GM21529 (cell line): ENCODE measurements around the gene ZSCAN16.

Experiments
- ATAC-seq: cut with Tn5 transposase; IDR thresholded peaks from one replicate; pipeline ENCODE4 v1.9.1; 2021; ENCODE audit not compliant: unreplicated experiment

ZSCAN16 gene

DNA sequence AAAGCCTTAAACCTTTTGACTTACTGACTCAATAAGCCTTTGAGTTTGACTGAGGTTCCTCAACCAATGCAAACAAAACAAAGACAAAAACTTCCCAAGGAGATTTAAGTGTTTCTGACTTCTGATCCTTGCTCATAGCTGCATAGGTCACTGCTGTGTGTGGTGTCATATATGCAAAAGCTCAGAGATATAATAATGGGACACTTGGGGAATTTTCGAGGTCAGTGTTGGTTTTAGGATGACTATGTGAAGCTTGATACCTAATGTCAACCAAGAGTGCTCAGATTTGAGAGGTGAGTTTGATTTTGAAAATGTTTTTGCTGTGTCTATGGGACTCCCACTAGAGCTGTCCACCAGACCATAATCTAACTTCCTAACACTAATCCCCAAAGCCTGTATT, 43.5 kb downstream of the ZSCAN16 start:
- no peak for ATAC-seq

DNA sequence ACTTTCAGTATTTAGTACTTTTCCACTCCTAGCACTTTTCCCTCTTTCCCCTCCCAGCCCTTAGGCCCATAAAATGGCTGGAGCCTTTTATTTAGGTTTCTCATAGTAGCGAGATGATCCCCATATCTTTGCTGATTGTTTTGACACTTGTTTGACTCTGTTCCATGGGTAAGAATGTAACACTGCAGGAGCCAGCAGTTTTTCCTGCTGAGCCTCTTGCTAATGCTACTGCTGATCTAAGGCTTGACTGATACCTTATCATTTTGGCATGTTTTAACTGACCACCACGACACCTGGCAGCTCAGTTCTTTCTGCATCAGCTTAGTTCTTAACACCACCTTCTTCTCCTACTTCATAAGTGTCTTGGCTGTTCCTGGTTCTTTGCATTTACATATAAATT, 46.9 kb downstream of the ZSCAN16 start:
- ATAC-seq, result no peak

DNA sequence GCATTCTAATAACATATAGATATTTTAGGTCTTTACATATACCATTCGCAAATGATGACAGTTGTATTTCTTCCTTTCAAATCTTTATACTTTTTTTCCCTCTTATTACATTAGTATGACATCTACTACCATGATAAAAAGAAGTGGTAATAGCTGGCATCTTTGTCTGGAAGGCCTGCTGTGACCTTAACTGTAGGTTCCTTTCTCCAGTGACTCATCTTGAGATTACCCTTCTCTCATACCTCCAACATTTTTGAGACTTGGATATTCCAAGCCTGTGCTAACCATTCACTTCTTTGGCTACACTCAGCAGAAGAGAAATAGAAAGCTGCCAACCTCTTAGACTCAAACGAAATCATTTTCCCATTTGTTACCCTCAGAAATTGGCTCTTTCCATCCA, 47.6 kb downstream of the ZSCAN16 start:
- ATAC-seq, result no peak

DNA sequence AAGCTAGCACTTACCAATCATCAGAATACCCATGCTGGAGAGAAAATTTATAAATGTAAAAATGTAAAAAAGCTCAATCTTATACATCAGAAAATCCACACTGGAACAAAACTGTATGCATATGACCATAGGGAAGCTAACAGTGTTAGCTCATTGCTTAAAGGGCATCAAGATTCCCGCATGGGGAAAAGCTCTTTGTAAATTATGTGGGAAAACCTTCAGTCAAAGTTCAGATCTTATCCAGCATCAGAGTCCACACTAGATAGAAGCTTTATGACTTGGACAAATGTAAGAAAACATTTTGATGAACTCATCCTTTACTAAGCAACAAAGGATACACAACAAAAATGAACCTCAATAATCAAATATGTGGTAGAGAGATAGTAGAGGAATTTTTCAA, 52.0 kb downstream of the ZSCAN16 start:
- no peak for ATAC-seq
